NCI-H510A (cell line): ENCODE data around the gene ZNF785.
"Not testable (repeated sequence)": the region's sequence is repeated elsewhere in the genome, so short reads cannot be mapped to it uniquely, and the experiment has no call there.

ENCODE experiments used
- DNase-seq: peaks from one replicate; lab custom pipeline; 2025; lab: John Stamatoyannopoulos, UW

ZNF785 gene

GRCh38 chr16:30585400-30586191 lies at the start of gene ZNF785:
Gene ZNF785 (minus strand): TSS chr16:30585697. CDS start chr16:30585611, 86 bp downstream.
- DNase-seq = peak; percentile 99

- no peak for DNase-seq
These were observed 48.0 kb upstream of the ZNF785 start for GRCh38 chr16:30633526-30633925.

DNA sequence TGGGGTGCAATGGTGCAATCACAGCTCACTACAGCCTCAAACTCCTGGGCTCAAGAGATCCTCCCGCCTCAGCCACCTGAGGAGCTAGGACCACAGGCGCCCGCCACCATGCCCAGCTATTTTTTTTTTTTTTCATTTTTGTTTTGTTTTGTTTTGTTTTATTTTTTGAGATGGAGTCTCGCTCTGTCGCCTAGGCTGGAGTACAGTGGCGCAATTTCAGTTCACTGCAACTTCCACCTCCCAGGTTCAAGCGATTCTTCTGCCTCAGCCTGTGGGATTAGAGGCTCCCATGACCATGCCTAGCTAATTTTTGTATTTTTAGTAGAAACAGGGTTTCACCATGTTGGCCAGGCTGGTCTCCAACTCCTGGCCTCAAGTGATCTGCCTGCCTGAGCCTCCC lies 47.0 kb upstream of the ZNF785 start:
- DNase-seq = not testable (repeated sequence)

GRCh38 chr16:30628628-30629540 lies 43.4 kb upstream of the ZNF785 start:
- peak; percentile 30 for DNase-seq

GRCh38 chr16:30626236-30626635 lies 40.7 kb upstream of the ZNF785 start:
- DNase-seq = no peak

DNA sequence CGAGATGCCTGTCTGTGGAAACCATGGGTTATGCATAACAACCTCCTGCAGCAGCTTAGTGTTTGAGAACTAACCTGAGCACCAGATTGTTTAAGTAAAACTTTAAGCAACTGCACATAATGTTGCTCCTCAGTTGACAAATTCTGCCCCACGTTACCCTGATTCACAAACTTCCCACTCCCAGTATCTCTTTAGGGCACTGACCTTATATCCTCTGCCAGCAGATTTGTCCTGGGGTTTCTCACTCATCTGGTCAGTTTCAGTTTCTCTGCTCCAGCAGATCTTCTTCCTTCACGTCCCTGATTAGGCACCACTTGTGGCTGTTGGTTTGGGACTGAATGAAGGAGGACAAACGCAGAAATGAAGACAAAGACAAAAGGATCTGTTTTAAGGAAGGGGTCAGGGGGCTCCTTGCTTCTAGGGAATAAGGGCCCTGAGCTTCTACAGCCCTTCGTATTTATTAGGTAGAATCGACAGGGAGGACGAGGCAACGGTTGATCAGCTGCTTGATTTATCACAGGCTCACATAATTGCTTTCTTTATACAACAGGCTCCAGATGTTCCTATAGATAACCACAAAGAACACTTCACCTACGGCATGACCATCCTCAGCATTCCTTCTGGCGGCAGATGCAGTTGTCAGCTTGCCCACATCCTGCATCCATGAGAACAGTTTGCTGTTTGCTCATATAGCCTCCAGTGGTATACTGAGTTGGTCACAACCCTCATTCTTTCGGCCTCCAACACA lies 38.2 kb upstream of the ZNF785 start:
- DNase-seq = no peak

DNA sequence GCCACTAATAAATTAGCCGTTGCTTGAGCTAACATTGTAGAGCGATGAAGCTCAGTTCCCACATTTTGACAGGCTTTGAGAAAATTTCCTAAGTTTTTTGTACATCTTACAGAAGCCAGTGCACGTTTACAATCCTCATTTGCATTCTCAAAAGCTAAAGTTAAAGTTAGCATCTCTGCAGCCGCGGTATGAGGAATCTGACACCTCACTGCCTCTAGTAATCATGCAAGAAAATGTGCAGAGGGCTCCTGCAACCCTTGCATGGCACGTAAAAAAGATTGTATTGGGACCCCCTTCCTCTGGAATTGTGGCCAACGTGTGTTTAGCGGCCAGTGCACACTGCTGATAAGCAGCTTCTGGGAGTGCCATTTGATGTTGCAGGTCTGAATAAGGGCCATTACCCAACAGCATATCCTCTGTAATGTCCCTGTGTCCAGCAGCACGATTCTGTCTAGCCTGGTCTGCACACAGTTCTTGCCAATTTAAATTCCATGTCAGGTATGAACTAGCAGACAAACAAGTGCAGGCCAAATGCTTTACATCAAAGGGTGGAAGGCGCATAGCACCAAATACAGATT lies 37.0 kb upstream of the ZNF785 start:
- no peak for DNase-seq

GRCh38 chr16:30621765-30622164 lies 36.3 kb upstream of the ZNF785 start:
- no peak for DNase-seq

DNA sequence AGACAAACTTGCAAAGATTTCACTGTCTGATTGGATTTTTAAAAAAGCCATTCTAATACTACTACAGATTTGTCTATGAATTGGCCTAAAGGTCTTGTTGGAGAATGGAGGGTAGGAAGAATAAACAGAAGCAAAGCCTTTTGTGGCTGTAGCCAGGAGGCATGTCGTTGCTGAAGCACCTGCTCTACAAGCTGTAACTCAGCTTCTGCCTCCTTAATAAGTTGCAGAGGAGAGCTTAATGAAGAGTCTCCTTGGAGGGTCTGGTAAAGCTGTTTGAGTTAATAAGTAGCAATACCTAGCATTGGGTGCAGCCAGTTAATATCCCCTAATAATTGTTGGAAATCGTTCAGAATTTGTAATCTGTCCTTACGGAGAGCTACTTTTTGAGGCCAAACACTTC lies 34.7 kb upstream of the ZNF785 start:
- DNase-seq = no peak

DNA sequence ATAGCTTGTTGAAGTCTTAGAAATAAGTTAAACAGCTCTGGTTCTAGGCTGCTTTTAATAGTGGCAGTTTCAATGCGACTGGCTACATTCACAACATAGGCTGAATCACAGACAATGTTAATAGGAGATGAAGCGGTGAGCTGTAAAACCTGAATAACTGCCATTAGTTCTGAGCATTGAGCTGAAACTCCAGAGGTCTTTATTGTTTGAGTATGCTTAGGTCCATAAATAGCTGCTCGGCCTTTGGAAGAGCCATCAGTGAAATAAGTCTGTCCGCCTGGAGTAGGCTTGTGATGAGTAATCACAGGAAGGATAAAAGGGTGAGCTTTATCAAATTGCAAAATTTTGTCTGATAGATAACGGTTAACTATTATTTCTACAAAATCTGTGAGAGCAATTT lies 34.1 kb upstream of the ZNF785 start:
- DNase-seq = no peak

DNA sequence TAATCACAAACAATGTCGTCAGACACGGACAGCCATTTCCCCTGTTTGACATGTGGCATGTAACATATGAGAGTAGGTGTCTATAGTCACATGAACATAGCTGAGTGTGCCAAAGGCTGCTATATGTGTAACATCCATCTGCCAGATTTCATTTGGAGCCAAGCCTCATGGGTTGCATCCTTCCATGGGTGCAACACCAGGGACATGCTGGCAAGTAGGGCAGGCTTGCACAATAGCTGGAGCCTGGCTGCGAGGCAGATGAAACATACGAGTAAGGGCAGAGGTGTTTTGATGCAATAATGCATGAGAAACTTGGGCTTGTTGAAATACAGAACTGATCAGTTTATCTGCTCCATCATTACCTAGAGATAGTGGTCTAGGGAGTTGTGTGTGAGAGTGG lies 33.7 kb upstream of the ZNF785 start:
- DNase-seq = no peak

GRCh38 chr16:30615358-30616091 lies 30.0 kb upstream of the ZNF785 start:
- DNase-seq = peak; percentile 67

DNA sequence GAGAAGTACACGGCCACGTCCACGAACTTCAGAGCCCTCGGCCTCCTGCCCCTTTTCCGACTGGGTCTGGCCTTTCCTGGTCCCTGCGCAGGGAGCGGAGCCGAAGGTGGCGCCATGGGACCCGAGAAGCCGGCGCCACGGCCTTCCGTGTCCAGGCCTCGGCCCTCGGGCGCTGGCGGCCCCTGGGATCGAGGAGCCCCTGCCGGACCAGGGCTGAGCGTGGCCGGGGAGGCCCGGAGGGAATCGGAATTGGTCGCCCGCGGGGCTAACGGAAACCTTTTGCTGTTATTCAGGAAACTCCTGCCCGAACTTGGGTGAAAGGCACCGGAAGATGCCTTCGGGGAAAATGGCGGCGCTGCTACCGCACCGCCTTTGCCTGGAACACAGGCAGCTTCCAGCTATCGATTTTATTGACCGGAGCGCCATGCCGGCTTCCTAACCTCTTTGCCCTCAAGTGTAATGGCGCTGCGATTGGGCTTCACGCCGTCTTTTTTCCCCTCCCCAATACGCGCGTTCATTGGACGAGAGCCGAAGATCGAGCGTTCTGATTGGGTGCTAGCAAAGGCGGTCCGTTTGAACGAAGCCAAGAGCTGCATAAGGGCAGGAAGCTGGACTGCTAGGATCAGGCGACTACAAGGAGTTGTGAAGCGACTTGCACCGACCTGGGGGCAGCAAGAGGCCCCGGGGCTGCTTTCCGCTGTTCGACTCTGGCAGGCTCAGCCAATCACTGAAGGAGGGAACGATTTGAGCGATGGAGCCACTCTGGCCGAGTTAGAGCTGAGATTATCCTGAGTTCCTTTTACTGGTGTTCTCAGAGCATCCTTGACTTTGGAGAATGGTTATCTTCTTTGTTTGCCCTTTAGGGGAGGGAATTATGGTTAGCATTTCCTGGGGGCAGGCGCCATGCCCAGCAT lies 24.7 kb upstream of the ZNF785 start, which contains the start of gene ZNF689:
ZNF689 (minus strand) TSS at position 464 of the 914 bp plus-strand sequence; CDS start at position 116, 348 bp downstream.
- DNase-seq = peak; percentile 98

DNA sequence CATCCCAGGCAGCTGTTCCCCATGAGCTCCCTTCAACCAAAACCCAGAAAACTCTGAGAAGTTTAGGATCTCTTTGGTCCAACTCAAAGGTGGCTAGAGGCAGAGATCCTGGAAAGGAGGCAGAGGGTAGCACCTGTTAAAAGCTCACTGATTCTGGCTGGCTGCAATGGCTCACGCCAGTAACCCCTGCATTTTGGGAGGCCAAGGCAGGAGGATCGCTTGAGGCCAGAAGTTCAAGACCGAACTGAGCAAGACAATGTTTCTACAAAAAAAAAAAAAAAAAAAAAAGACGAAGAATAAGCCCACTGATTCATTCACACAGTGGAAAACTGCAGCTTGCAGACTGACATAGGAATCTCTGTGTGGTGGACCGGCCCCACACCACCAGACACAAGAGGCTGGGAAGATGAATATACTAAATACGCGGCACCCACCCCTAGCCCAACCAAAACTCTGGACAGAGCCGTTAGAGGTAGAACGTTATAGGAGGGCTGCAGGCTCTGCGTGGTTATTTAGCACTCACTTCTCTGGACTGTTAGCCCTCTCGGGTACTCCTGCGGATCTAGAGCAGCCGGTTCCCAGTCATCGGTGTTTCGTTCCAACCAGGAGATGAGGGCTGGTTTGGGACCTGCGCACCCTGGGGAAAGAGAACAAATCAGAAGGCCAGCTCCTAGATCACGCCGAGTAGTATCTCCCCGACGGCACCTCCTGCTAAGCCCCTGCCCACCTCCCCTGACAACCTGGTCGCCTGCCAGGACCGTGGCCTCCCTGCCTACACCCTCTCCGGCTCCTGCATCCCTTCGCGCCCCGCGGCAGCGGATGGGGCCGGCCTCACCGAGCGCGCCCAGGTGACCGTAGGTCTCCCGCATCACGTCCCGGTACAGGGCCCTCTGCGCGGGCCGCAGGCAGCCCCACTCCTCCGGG lies 23.8 kb upstream of the ZNF785 start:
- DNase-seq = no peak

DNA sequence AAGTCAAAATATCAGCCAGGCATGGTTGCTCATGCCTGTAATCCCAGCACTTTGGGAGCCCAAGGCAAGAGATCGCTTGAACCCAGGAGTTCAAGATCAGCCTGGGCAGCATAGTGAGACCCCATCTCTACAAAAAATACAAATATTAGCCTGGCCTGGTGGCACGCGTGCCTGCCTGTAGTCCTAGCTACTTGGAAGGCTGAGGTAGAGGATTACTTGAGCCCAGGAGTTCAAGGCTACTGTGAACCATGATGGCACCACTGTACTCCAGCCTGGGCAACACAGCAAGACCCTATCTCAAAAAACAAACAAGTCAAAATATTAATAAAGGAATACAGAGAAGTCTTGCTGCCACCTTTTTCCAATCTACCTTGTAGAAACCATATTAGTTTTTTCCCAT lies 20.5 kb upstream of the ZNF785 start:
- DNase-seq = no peak

GRCh38 chr16:30605158-30605557 lies 19.7 kb upstream of the ZNF785 start:
- DNase-seq = no peak

- no peak for DNase-seq
These were observed 18.9 kb upstream of the ZNF785 start for GRCh38 chr16:30604316-30604947.

- DNase-seq = no peak
These were observed 18.4 kb upstream of the ZNF785 start for GRCh38 chr16:30603945-30604315.
